H1 (cell line): Measurements from ENCODE around the gene DDX23.

ENCODE experiments used
- ATF3 ChIP-seq: IDR thresholded peaks from 2 replicates; pipeline ENCODE4 v1.6.1; 2011; ENCODE audit warnings: low read depth, mild to moderate bottlenecking, low read length; ENCODE audit not compliant: insufficient read depth
- CTCF ChIP-seq, 3 experiments: IDR thresholded peaks; 1 replicate in 2 of 3; 2 replicates in 1 of 3; pipeline versions ENCODE4 v1.5.1 to v1.6.1; 2011; ENCODE audit warnings: low read length in 3 of 3, mild to moderate bottlenecking in 3 of 3, inconsistent platforms in 2 of 3, low read depth in 1 of 3, moderate library complexity in 1 of 3; ENCODE audit not compliant: insufficient read depth in 1 of 3; ENCODE audit errors: control extremely low read depth in 1 of 3
- EZH2 ChIP-seq: fragments of 200-600 bp; sonication (generic); IDR thresholded peaks from 2 replicates; pipeline ENCODE4 v1.7.1; 2012; ENCODE audit warnings: low read depth, mild to moderate bottlenecking, moderate library complexity, low read length, inconsistent platforms; ENCODE audit not compliant: severe bottlenecking
- JUN ChIP-seq: IDR thresholded peaks from 2 replicates; pipeline ENCODE4 v1.6.1; 2011; ENCODE audit warnings: low read depth, mild to moderate bottlenecking, improper control_type of control experiment, low read length
- POLR2A ChIP-seq, 2 experiments: IDR thresholded peaks; 1 replicate in 1 of 2; 2 replicates in 1 of 2; pipeline ENCODE4 v1.6.1; 2011; ENCODE audit warnings: low read depth in 2 of 2, low read length in 2 of 2, mild to moderate bottlenecking in 2 of 2; ENCODE audit errors: control extremely low read depth in 1 of 2
- POLR2AphosphoS5 ChIP-seq: IDR thresholded peaks from 2 replicates; pipeline ENCODE4 v1.6.1; 2011; ENCODE audit warnings: low read depth, low read length
- RBBP5 ChIP-seq: IDR thresholded peaks from 2 replicates; pipeline ENCODE4 v1.7.1; 2012; ENCODE audit warnings: low read depth, mild to moderate bottlenecking, inconsistent platforms, low read length, moderate library complexity, borderline replicate concordance
- RFX5 ChIP-seq: IDR thresholded peaks from 2 replicates; pipeline ENCODE4 v1.6.1; 2011; ENCODE audit warnings: low read depth, low read length, improper control_type of control experiment, borderline replicate concordance
- RXRA ChIP-seq: IDR thresholded peaks from 2 replicates; pipeline ENCODE4 v1.6.1; 2011; ENCODE audit warnings: low read depth, mild to moderate bottlenecking, low read length, moderate library complexity; ENCODE audit not compliant: insufficient read depth
- SP1 ChIP-seq: IDR thresholded peaks from 2 replicates; pipeline ENCODE4 v1.6.1; 2011; ENCODE audit warnings: low read depth, low read length

GRCh38 chr12:48831257-48831656, 20.7 kb downstream of the DDX23 start:
- TF ChIP-seq RXRA: no peak
- no peak for TF ChIP-seq JUN
- no peak for TF ChIP-seq RFX5
- TF ChIP-seq CTCF (IDR thresholded peaks at IDR 0.05; ENCODE audit: control extremely low read depth in 1 of 3, insufficient read depth in 1 of 3, low read depth in 1 of 3, low read length in 3 of 3): no peak
- TF ChIP-seq POLR2A (IDR thresholded peaks at IDR 0.05; ENCODE audit: control extremely low read depth in 1 of 2, low read depth in 2 of 2, low read length in 2 of 2): no peak
- no peak for TF ChIP-seq RBBP5
- no peak for TF ChIP-seq SP1
- TF ChIP-seq ATF3: no peak
- no peak for TF ChIP-seq EZH2
- TF ChIP-seq POLR2AphosphoS5: no peak
